Panc1 (cell line): ENCODE measurements around the gene KCNB1. TPM values are rescaled to one million over a fixed set of nuclear protein-coding genes. Genes with fewer than 3 reads are reported as not detected.

ENCODE experiments used
- ATAC-seq: fragments of 200-7000 bp; cut with Tn5 transposase; 2 replicates; pipeline ENCODE4 v1.9.1; 2020; ENCODE audit warnings: mild to moderate bottlenecking, moderate library complexity
- BruUV-seq: library from RNA; stranded (reverse); fragments of 400-500 nt; replicated peaks from 2 replicates; lab custom pipeline; 2021; lab: Mats Ljungman, UMichigan
- CTCF ChIA-PET: fragments of 300-600 bp; sonication (Branson Sonifier 250); formaldehyde crosslinking; loops from one replicate; lab custom pipeline; 2022; ENCODE audit warnings: antibody characterized with exemption; lab: Charles Lee
- POLR2A ChIA-PET: fragments of 300-600 bp; sonication (Branson Sonifier 250); formaldehyde crosslinking; loops from one replicate; lab custom pipeline; 2022; ENCODE audit warnings: antibody characterized with exemption; lab: Charles Lee
- DNase-seq: peaks from one replicate; pipeline ENCODE4 v3.0.0-alpha.2; 2010; ENCODE audit warnings: low read depth, low spot score
- H3K27ac ChIP-seq: 2 replicates; pipeline ENCODE4 v1.5.1; 2011; ENCODE audit warnings: mild to moderate bottlenecking, low read length, inconsistent platforms
- H3K27me3 ChIP-seq: fragments of 200-500 bp; sonication (Bioruptor generic); 2 replicates; pipeline ENCODE4 v1.6.0; 2014; ENCODE audit warnings: low read length, inconsistent platforms; ENCODE audit not compliant: control insufficient read depth, insufficient read depth
- H3K36me3 ChIP-seq: fragments of 200-500 bp; sonication (Bioruptor generic); 2 replicates; pipeline ENCODE4 v1.5.1; 2014; ENCODE audit warnings: inconsistent platforms, mild to moderate bottlenecking, low read length, moderate library complexity; ENCODE audit not compliant: control insufficient read depth, insufficient read depth
- H3K4me1 ChIP-seq: 2 replicates; pipeline ENCODE4 v1.5.1; 2011; ENCODE audit warnings: inconsistent platforms, mild to moderate bottlenecking, low read length, moderate library complexity; ENCODE audit not compliant: control insufficient read depth, insufficient read depth
- H3K4me3 ChIP-seq, 2 experiments: 2 replicates each; pipeline ENCODE4 v1.5.1; 2011 to 2012; ENCODE audit warnings: low read depth in 2 of 2, low read length in 2 of 2, mild to moderate bottlenecking in 2 of 2, inconsistent platforms in 1 of 2, moderate library complexity in 1 of 2
- H3K9me3 ChIP-seq: fragments of 200-500 bp; sonication (Bioruptor generic); 2 replicates; pipeline ENCODE4 v1.5.1; 2014; ENCODE audit warnings: low read depth, mild to moderate bottlenecking, inconsistent platforms, low read length, moderate library complexity; ENCODE audit not compliant: control insufficient read depth, insufficient read depth
- POLR2AphosphoS5 ChIP-seq: IDR thresholded peaks from 2 replicates; pipeline ENCODE4 v1.6.1; 2012; ENCODE audit warnings: mild to moderate bottlenecking, low read depth, low read length, moderate library complexity
- SIN3A ChIP-seq: IDR thresholded peaks from 2 replicates; pipeline ENCODE4 v1.6.1; 2012; ENCODE audit warnings: low read depth, mild to moderate bottlenecking, low read length, moderate library complexity, borderline replicate concordance; ENCODE audit not compliant: insufficient read depth
- TCF7L2 ChIP-seq: IDR thresholded peaks from 2 replicates; pipeline ENCODE4 v1.6.1; 2011; ENCODE audit warnings: mild to moderate bottlenecking, low read depth, low read length, inconsistent platforms
- in situ Hi-C: cut with HindIII; loops from 2 replicates; pipeline ENCODE4 v1.10.0; 2016; ENCODE audit warnings: low sequenced_read_pairs, low pct_unique_long_range_greater_than_20kb
- intact Hi-C: fragments of 100-400 bp; cut with micrococcal nuclease; formaldehyde crosslinking; loops from one replicate; pipeline ENCODE4 v1.10.0; 2022; ENCODE audit not compliant: unreplicated experiment
- total RNA-seq: library from RNA; stranded (reverse); gene quantifications from one replicate; pipeline ENCODE4 v1.2.1, GENCODE V29; 2021; ENCODE audit not compliant: unreplicated experiment
- TF ChIP-seq, protein P1 (sequence below), 2 experiments: IDR thresholded peaks; 2 replicates each; pipeline ENCODE4 v1.6.1; 2011 to 2012; ENCODE audit warnings: low read depth in 2 of 2, control low read depth in 1 of 2, low read length in 1 of 2, mild to moderate bottlenecking in 1 of 2, moderate library complexity in 1 of 2; ENCODE audit not compliant: insufficient read depth in 1 of 2
- TF ChIP-seq, protein P2 (sequence below): fragments of 450-650 bp; IDR thresholded peaks from 2 replicates; pipeline ENCODE4 v1.5.1; 2017; ENCODE audit warnings: mild to moderate bottlenecking

Gene KCNB1
- total RNA-seq, 1 experiment from 2014 or later: 11.1 TPM

DNA sequence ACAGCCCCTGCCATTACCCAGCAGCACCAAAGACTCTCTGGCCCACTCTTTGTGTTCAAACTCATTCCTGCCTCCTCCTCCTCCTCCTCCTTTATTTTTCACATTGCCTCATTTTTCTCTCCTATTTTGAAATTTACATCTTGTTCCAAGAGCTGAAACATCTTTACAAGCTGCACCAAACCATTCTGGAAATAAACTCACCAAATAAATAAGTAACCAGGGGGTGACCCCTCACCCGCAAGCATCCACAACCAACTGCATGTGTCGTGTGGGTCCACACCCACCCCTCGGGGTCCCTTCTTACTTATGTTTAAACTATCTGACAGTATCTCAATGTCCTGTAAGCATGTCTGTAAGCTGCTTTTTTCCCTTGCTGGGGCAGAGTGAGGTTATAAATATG lies 1.4 kb downstream of the KCNB1 start:
- ATAC-seq (no peak), DNase-seq (no peak)
- no TSS peak for BruUV-seq
- no peaks in the 10 kb centered on the region for H3K9me3 ChIP-seq
- TF ChIP-seq TCF7L2 (no peak), SIN3A (no peak), POLR2AphosphoS5 (no peak)
- TF ChIP-seq, protein P1, sequence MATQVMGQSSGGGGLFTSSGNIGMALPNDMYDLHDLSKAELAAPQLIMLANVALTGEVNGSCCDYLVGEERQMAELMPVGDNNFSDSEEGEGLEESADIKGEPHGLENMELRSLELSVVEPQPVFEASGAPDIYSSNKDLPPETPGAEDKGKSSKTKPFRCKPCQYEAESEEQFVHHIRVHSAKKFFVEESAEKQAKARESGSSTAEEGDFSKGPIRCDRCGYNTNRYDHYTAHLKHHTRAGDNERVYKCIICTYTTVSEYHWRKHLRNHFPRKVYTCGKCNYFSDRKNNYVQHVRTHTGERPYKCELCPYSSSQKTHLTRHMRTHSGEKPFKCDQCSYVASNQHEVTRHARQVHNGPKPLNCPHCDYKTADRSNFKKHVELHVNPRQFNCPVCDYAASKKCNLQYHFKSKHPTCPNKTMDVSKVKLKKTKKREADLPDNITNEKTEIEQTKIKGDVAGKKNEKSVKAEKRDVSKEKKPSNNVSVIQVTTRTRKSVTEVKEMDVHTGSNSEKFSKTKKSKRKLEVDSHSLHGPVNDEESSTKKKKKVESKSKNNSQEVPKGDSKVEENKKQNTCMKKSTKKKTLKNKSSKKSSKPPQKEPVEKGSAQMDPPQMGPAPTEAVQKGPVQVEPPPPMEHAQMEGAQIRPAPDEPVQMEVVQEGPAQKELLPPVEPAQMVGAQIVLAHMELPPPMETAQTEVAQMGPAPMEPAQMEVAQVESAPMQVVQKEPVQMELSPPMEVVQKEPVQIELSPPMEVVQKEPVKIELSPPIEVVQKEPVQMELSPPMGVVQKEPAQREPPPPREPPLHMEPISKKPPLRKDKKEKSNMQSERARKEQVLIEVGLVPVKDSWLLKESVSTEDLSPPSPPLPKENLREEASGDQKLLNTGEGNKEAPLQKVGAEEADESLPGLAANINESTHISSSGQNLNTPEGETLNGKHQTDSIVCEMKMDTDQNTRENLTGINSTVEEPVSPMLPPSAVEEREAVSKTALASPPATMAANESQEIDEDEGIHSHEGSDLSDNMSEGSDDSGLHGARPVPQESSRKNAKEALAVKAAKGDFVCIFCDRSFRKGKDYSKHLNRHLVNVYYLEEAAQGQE (IDR thresholded peaks at IDR 0.05; ENCODE audit: insufficient read depth in 1 of 2, low read depth in 2 of 2, low read length in 1 of 2): no peak
- TF ChIP-seq, protein P2, sequence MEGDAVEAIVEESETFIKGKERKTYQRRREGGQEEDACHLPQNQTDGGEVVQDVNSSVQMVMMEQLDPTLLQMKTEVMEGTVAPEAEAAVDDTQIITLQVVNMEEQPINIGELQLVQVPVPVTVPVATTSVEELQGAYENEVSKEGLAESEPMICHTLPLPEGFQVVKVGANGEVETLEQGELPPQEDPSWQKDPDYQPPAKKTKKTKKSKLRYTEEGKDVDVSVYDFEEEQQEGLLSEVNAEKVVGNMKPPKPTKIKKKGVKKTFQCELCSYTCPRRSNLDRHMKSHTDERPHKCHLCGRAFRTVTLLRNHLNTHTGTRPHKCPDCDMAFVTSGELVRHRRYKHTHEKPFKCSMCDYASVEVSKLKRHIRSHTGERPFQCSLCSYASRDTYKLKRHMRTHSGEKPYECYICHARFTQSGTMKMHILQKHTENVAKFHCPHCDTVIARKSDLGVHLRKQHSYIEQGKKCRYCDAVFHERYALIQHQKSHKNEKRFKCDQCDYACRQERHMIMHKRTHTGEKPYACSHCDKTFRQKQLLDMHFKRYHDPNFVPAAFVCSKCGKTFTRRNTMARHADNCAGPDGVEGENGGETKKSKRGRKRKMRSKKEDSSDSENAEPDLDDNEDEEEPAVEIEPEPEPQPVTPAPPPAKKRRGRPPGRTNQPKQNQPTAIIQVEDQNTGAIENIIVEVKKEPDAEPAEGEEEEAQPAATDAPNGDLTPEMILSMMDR: no peak
- intact Hi-C loops: loop anchor here (5.0 kb wide), 1 partner anchor 99 kb away; no protein-coding TSS in a partner anchor
- POLR2A ChIA-PET: no interaction called here
- in situ Hi-C loops: no loop called here
- no peaks in the 10 kb centered on the region for H3K36me3 ChIP-seq
- H3K4me1 ChIP-seq: peaks cover 15% of the 10 kb centered on the region; the same call in 1 of the 2 replicates
- CTCF ChIA-PET: no interaction called here
- no peak overlapping the region for H3K4me3 ChIP-seq
- H3K27me3 ChIP-seq: no peaks in the 10 kb centered on the region
- no peak overlapping the region for H3K27ac ChIP-seq

DNA sequence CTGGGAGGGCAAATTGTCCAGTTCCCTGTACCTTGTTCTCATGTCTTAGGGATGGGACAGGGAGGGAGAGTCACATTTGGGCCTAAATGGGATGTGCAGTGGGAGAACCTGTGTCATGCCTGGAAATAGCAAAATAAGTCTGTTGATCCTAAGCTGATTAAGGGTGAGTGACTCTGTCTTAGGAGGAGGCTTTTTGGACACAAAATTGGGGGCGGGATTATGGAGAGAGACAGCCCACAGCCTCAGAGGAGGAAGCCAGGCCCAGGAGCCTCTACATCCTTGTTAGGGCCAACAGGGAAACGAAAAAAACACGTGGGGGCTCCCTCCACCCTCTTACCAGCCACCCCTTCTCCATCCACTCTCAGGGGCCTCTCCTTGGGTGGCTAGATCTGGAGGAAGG lies 2.2 kb downstream of the KCNB1 start:
- POLR2A ChIA-PET: no interaction called here
- in situ Hi-C loops: no loop called here
- BruUV-seq: no TSS peak

DNA sequence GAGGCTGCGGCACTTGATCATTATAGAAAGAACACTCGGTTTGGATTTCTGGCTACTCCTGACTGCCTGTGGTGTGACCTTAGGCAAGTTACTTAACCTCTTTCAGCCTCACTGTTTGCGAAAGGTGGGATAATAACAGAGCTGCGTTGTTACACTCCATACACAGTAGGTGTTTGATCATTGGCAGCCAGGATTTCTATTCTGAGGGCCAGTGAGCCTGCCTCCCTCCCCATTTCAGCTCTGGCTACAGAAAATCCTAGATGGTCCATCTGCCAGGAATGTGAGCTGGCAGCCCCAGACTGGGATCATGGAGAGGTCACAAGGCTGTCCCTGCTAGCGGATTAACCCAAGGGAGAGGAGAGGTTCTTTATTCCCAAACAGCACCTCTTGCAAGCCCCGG lies 2.7 kb downstream of the KCNB1 start:
- peaks cover 15% of the 10 kb centered on the region; the same call in 1 of the 2 replicates for H3K4me1 ChIP-seq
- DNase-seq: no peak
- no peaks in the 10 kb centered on the region for H3K9me3 ChIP-seq
- intact Hi-C loops (loop anchor here (5.0 kb wide), 1 partner anchor 97 kb away; no protein-coding TSS in a partner anchor), in situ Hi-C loops (no loop called here)
- no peak overlapping the region for H3K4me3 ChIP-seq
- POLR2A ChIA-PET: no interaction called here
- H3K36me3 ChIP-seq: no peaks in the 10 kb centered on the region
- TF ChIP-seq TCF7L2: no peak
- TF ChIP-seq SIN3A: no peak
- TF ChIP-seq POLR2AphosphoS5: no peak
- TF ChIP-seq, protein P1 (IDR thresholded peaks at IDR 0.05; ENCODE audit: insufficient read depth in 1 of 2, low read depth in 2 of 2, low read length in 1 of 2): no peak
- TF ChIP-seq, protein P2: no peak
- no TSS peak for BruUV-seq
- CTCF ChIA-PET: no interaction called here
- H3K27me3 ChIP-seq: no peaks in the 10 kb centered on the region
- no peak for ATAC-seq
- H3K27ac ChIP-seq: no peak overlapping the region; the same call in 1 of the 2 replicates

More for the DNA sequence above, 2.2 kb downstream of the KCNB1 start:
- H3K36me3 ChIP-seq: no peaks in the 10 kb centered on the region
- no peak overlapping the region; the same call in 1 of the 2 replicates for H3K27ac ChIP-seq
- no peaks in the 10 kb centered on the region for H3K27me3 ChIP-seq
- TF ChIP-seq TCF7L2 (no peak), SIN3A (no peak)
- no peak for ATAC-seq
- no peak overlapping the region for H3K4me3 ChIP-seq
- no peaks in the 10 kb centered on the region for H3K9me3 ChIP-seq
- no peak for DNase-seq
- peaks cover 15% of the 10 kb centered on the region; the same call in 1 of the 2 replicates for H3K4me1 ChIP-seq
- intact Hi-C loops: loop anchor here (5.0 kb wide), 1 partner anchor 98 kb away; no protein-coding TSS in a partner anchor
- CTCF ChIA-PET: no interaction called here
